HG03039 (cell line): ENCODE measurements around the gene PGAP6.
"Not testable (repeated sequence)": the region's sequence is repeated elsewhere in the genome, so short reads cannot be mapped to it uniquely, and the experiment has no call there.

ENCODE experiments used
- ATAC-seq: cut with Tn5 transposase; IDR thresholded peaks from one replicate; pipeline ENCODE4 v1.9.1; 2021; ENCODE audit warnings: mild to moderate bottlenecking, moderate library complexity; ENCODE audit not compliant: unreplicated experiment

PGAP6 gene

DNA sequence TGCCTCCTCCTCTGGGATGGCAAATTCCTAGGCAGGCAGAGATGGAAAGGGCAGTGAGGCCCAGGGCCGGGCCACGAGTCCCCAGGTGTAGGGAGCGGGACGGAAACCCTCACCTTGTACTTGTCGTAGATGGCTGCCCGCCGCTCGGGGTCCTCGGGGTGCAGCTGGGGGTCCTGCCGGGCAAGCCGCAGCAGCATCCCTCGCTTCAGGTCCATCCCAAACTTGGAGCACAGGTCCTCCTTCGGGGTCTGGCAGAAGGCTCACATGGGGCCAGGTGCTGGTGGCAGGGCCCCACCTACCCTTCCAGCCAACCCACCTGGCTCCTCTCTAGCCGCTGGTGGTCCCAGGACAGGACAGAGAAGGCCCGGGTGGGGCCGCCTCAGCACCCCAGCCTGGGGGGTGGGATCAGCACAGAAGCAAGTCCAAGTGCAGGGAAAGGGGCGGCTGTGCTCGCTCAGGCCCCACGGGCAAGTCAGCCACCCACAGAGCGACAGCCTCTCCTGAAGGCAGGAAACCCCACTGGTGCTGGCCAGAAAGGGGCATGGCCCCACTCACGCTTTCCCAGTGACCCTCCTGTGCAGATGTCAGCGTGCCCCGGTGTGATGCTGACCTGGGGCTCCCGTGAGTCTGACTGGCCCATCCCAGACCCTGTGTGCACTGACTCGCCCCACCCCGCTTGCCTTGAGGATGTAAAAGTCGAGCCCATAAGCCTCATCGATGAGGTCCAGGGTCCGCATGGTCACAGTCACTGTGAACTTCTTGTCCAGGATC, 13.2 kb downstream of the PGAP6 start:
- ATAC-seq, result no peak

GRCh38 chr16:367333-367903, 14.4 kb downstream of the PGAP6 start:
- ATAC-seq, result no peak

DNA sequence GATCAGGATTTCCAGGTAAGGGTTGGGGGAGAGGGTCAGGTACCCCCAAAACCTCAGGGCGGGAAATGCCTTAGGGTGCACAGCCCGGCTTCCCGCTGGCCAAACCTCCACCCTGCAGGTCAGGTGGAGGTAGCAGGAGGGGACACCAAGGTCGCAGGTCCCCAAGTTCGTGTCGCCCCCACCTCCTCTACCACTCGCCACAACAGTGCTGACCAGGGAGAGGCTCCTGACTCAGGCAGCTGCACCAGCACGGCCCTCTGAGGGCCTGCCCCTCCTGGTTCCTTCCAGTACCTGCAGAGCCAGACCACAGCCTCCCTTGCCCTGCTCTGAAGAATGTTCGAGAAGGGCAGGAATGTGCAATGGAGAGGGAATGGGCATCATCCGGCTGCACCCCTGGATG, 15.3 kb downstream of the PGAP6 start:
- ATAC-seq, result no peak

- no peak for ATAC-seq
These were observed 16.9 kb downstream of the PGAP6 start for GRCh38 chr16:364595-365491.

DNA sequence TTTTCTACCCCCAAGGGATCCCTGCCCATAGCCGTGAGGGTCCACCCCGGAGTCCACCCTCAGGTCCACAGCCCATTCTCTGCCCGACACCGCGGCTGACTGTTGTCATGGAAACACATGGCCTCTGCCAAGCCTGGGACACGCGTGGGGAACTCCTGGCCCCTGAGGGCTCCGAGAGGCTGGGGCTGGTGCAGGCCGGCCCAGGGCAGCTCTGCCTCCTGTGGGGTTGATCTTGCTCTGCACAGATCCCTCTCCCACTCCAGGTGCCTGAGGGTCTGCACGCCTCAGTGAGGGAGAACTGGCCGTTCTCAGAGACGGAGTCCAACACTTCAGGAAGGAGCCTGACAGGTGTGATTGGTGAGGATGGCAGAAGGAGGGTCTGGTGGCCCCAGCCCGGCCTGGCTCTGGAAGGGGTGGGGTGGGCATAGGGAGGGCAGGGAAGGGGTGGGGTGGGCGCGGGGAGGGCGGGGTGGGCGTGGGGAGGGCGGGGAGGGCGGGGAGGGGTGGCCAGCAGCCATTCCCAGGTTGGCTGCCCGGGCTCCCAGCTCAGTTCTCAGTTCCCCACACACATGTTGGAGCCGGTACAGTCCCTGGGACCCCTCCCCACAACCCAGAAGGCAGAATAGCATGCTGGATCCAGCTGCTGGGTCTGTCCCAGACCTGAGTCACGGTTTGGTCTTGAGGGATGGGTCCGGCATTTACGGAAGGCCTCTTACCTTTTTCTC, 17.9 kb downstream of the PGAP6 start:
- no peak for ATAC-seq

DNA sequence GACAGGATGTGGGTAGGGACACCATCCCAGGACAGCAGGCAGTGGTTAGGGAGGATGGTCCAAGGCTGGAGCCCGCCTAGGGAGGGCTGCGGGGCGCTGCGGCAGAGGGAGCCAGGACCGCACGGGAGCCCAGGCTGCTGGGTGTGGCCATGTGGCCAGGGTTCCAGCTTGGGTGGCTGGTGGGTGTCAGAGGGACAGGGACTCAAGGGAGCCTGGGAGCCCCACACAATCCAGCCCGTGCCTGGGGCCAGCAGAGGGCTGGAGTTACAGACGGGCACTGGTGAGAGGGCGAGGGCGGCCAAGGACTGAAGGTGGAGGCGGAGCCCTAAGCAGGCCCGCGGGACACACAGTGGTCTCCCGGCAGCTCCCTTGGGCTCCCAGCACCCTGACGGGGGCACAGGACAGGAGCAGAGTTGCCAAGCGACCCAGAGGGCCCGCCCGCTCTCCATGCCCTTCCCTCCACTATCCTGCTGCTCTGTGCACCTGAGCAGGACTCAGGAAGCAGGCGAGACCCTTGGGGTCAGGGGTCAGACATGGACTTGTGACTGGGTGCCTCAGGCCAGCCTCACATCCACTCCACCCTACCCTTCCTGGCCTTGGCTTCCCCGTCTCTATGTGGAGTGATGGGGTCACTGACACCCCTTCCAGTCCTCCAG, 18.5 kb downstream of the PGAP6 start:
- no peak for ATAC-seq

GRCh38 chr16:362702-362999, 19.1 kb downstream of the PGAP6 start:
- not testable (repeated sequence) for ATAC-seq

GRCh38 chr16:361872-362701, 19.7 kb downstream of the PGAP6 start:
- ATAC-seq, result no peak

GRCh38 chr16:361341-361871, 20.4 kb downstream of the PGAP6 start:
- no peak for ATAC-seq

- ATAC-seq, result no peak
These were observed 21.0 kb downstream of the PGAP6 start for GRCh38 chr16:360698-361336.

GRCh38 chr16:359871-360697, 21.7 kb downstream of the PGAP6 start:
- ATAC-seq, result no peak

- ATAC-seq, result no peak
These were observed 22.6 kb downstream of the PGAP6 start for GRCh38 chr16:359067-359763.

- ATAC-seq, result no peak
These were observed 25.0 kb downstream of the PGAP6 start for GRCh38 chr16:356741-357140.

- no peak for ATAC-seq
These were observed 26.8 kb downstream of the PGAP6 start for GRCh38 chr16:354971-355461.

DNA sequence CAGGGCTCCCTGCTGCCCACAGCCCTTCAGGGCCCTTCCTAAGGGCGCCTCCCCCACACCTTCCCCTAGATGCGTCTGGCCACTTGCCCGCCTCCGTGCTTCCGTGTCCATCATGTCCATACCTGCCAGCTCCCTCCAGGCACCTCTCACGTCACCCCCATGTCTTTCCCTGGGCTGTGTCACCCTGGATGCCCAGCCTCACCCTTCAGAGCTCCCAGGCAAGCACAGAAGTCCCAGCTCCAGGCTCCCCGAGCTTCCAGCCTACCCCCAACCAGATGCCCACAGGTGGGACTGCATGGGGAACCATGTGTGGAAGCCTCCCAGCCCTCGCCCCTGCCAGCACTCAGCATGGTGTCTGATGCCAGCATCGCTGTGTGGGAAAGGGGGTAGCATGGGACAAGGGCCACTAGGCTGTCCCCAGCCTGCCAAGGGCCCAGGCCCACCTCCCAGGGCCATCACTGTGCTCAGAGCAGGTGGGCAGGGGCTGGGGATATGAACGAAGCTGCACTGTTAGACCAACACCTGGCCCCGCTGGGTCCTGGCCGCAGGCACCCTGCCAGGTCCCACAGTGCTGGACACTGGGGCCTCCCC, 27.4 kb downstream of the PGAP6 start:
- no peak for ATAC-seq

DNA sequence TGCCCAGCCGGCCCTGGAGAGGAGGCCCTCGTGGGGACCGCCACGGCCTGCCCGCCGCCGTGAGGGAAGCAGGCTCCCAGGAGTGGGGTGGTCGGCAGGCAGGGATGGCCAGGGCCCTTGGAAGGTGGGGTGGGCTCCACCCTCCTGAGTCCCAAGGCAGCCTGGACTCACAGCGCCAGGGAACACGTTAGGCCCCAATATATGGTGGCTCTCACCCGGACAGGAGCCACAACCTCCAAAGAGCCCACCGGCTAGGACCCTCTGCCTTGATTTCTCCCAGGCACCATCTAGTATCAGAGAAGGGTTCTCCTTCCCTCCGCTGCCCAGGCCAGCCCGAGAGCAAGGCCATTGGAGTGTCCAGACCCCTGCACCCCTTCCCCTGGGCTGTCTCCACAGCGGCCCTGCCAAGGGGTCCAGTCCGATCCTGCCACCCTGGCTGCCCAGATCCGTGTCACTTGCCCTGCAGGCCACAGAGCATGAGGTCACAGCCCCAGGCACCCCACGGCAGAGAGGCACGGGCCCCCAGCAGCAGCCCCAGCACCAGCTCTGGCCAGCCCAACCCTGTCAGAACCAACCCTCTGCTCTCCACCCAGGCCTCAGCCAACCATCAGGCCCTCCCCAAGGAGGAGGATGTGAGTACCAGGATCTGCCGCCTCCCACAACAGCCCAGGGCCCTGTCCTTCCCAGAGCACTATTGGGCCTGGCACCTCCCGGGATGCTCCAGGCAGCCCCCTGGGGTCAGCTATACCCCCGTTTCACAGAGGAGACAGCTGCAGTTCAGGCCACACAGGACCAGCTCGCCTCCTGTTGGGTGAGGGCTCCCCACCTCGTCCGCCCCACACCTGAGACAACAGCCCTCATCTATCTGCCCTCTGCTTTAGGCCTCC, 28.1 kb downstream of the PGAP6 start:
- ATAC-seq, result no peak
